Spleen (tissue), 11 donors: ENCODE data around the gene XYLT1. TPM values are rescaled to one million over a fixed set of nuclear protein-coding genes. Genes with fewer than 3 reads are reported as not detected.
A peak's percentile ranks its signal among the peaks of the same experiment; 100 is the strongest.

Experiments used
- DNase-seq: peaks from one replicate; pipeline ENCODE4 v3.0.0-alpha.2; 2020
- H3K27ac ChIP-seq, 8 donors: fragments of 200-600 bp; sonication (generic) in 7 of 8; 1 replicate in 4 of 8; 2 replicates in 4 of 8; pipeline versions ENCODE4 v1.5.0 to v1.8.0; 2016 to 2021; ENCODE audit warnings: inconsistent platforms in 4 of 8, mild to moderate bottlenecking in 4 of 8, moderate library complexity in 1 of 8
- H3K27me3 ChIP-seq, 7 donors: fragments of 200-600 bp; sonication (generic) in 6 of 7; replicated peaks in 1 of 7; 1 replicate in 4 of 7; 2 replicates in 3 of 7; pipeline versions ENCODE4 v1.5.0 to v1.8.0; 2016 to 2021; ENCODE audit warnings: inconsistent platforms in 3 of 7, mild to moderate bottlenecking in 1 of 7
- H3K36me3 ChIP-seq, 6 donors: fragments of 200-600 bp; sonication (generic) in 5 of 6; 1 replicate in 4 of 6; 2 replicates in 2 of 6; pipeline versions ENCODE4 v1.5.0 to v1.8.0; 2016 to 2021; ENCODE audit warnings: inconsistent platforms in 2 of 6
- H3K4me1 ChIP-seq, 6 donors: fragments of 200-600 bp; sonication (generic) in 5 of 6; 1 replicate in 3 of 6; 2 replicates in 3 of 6; pipeline versions ENCODE4 v1.5.0 to v1.8.0; 2016 to 2021; ENCODE audit warnings: inconsistent platforms in 3 of 6
- H3K4me3 ChIP-seq, 8 donors: fragments of 200-600 bp; sonication (generic) in 7 of 8; 1 replicate in 4 of 8; 2 replicates in 4 of 8; pipeline versions ENCODE4 v1.5.0 to v1.8.0; 2016 to 2021; ENCODE audit warnings: inconsistent platforms in 4 of 8, mild to moderate bottlenecking in 4 of 8, moderate library complexity in 2 of 8
- H3K9me3 ChIP-seq, 8 donors: fragments of 200-600 bp; sonication (generic) in 7 of 8; 1 replicate in 4 of 8; 2 replicates in 4 of 8; pipeline versions ENCODE4 v1.5.0 to v1.8.0; 2016 to 2021; ENCODE audit warnings: inconsistent platforms in 4 of 8
- CTCF ChIP-seq, 11 experiments: fragments of 200-600 bp in 7 of 11; fragments of 450-650 bp in 4 of 11; sonication (generic) in 4 of 11; IDR thresholded peaks in 8 of 11; conservative IDR thresholded peaks in 3 of 11; 1 replicate in 7 of 11; 2 replicates in 4 of 11; pipeline versions ENCODE4 v1.4.0 to v1.8.0; 2016 to 2021; ENCODE audit warnings: antibody characterized with exemption in 11 of 11, inconsistent platforms in 4 of 11, mild to moderate bottlenecking in 1 of 11
- POLR2A ChIP-seq, 3 donors: fragments of 450-650 bp; IDR thresholded peaks; one replicate each; pipeline ENCODE4 v1.5.1; 2017; ENCODE audit warnings: antibody characterized with exemption in 3 of 3, mild to moderate bottlenecking in 1 of 3
- POLR2AphosphoS5 ChIP-seq, 3 donors: sonication (generic); formaldehyde crosslinking; IDR thresholded peaks; one replicate each; pipeline ENCODE4 v1.5.1; 2017; ENCODE audit warnings: antibody characterized with exemption in 3 of 3
- WGBS, 5 donors: extraction: QIAGEN DNeasy Blood & Tissue Kit in 3 of 5; methylation state at CpG; one replicate each; pipeline versions ENCODE4 v1.1.5 to v1.1.7; 2013 to 2018; 5-methylcytosine and 5-hydroxymethylcytosine counted together
- intact Hi-C: fragments of 100-400 bp; cut with DNase I; formaldehyde crosslinking; loops from one replicate; pipeline ENCODE4 v1.15.0; 2023; ENCODE audit warnings: low total_unique reads
- polyA plus RNA-seq, 3 donors: library from polyadenylated mRNA; stranded (reverse); fragments of 200-250 nt; gene quantifications; one replicate each; pipeline ENCODE4 v1.2.1, GENCODE V29; 2013
- total RNA-seq, 7 donors: library from RNA; depleted of rRNA in 3 of 7; stranded (reverse); fragments of >200 nt in 3 of 7; fragmentation: NEBNext Ultra II Directional in 4 of 7; extraction: Animal tissue kit (Norgen Biotek cat#: 25700) in 4 of 7; gene quantifications; one replicate each; pipeline versions ENCODE4 v1.1.0 to v1.2.1, GENCODE V29; 2016 to 2021
- donor health status: healthy with polysubstance abuse.
- donor health status: DM: no; HTN: no; CAD: no; lungs with moderate emphysema.
- donor health status: DM: no; HTN: no; CAD: no.
- donor health status: Bipolar disorder and iron deficiency.
- donor health status: healthy.
- donor health status: DM: no; HTN: no; CAD: no.
- donor health status: DM: yes; HTN: yes; CAD: no.

The XYLT1 gene
- total and polyA plus RNA-seq, 10 donors = 2.1 to 40.7 (median 23.5) TPM

DNA sequence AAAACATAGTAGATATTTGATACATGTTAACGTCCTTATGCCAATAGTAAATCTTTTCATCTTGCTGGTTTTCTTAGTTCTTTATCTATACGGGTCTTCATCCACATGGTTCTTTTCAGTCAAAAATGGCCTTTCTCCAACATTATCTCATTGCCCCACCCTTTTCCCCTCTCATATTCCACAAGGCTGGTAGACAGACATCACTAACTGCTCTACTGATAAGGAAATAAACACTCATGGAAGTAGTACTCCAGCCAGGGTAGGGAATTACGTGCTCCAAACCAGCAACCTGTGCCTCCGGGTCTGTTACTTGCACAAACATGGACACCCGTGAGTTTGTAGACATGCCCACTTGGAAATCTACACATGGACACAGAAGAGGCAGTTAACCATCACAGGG is 141.4 kb downstream of the XYLT1 start:
- H3K36me3 ChIP-seq = no peaks in the 10 kb centered on the region
- 74 to 82% (median 80%) methylated on average over 5 of the region's 5 CpGs for WGBS, 5 donors
- no peaks in the 10 kb centered on the region for H3K9me3 ChIP-seq
- H3K4me3 ChIP-seq = no peak overlapping the region
- no peak for DNase-seq
- H3K27me3 ChIP-seq = no peaks in the 10 kb centered on the region
- intact Hi-C loops = no loop called here
- H3K27ac ChIP-seq = peak overlapping the region in 1 of 8 donors; percentile 3
- H3K4me1 ChIP-seq = peaks cover 0 to 39% (median 0%) of the 10 kb centered on the region in 6 donors
- TF ChIP-seq CTCF (IDR thresholded peaks at IDR 0.05 in 8 of 11, conservative IDR thresholded peaks at IDR 0.05 in 3 of 11) (no peak), POLR2AphosphoS5 (IDR thresholded peaks at IDR 0.05) (no peak), POLR2A (IDR thresholded peaks at IDR 0.05) (no peak)

- TF ChIP-seq CTCF (IDR thresholded peaks at IDR 0.05 in 8 of 11, conservative IDR thresholded peaks at IDR 0.05 in 3 of 11) (no peak), POLR2A (IDR thresholded peaks at IDR 0.05) (no peak), POLR2AphosphoS5 (IDR thresholded peaks at IDR 0.05) (no peak)
- H3K27ac ChIP-seq = peak overlapping the region in 1 of 8 donors; percentile 2
- no peaks in the 10 kb centered on the region for H3K27me3 ChIP-seq
- no peaks in the 10 kb centered on the region for H3K9me3 ChIP-seq
- DNase-seq = no peak
- 84 to 90% (median 87%) methylated on average over 9 of the region's 9 CpGs for WGBS, 5 donors
- H3K4me3 ChIP-seq = no peak overlapping the region
- H3K4me1 ChIP-seq = peaks cover 0 to 34% (median 0%) of the 10 kb centered on the region in 6 donors
- H3K36me3 ChIP-seq = no peaks in the 10 kb centered on the region
- intact Hi-C loops = no loop called here
Observed at GRCh38 chr16:17328932-17329331, 141.8 kb downstream of the XYLT1 start.

DNA sequence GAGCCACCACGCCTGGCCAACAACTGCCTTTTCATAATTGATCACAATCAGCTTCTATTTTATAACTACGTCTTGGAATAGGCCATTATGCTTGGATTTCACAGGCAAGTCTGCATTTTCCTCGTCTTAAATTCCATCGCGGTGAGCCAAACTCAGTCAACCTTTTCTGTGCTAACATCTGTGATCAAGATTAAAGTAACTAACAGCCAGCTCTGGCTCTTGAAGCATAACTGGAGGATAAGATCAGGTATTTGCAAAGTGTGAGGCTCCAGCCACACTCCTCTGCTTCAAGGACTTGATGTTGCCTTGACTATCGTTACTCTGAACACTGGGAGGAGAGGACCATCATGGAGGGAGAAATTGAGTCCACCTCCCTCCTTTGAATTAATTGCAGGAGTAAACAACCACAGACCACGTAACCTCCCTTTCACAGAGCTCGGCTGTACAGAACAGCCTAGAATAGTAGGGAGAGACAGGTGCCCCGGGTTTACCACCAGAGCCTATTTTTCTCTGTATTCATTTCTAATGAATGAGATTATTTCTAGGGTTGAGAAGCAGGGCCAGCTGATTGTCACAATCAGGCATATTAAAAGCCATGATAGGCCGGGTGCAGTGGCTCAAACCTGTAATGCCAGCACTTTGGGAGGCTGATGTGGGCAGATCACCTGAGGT is 143.0 kb downstream of the XYLT1 start:
- intact Hi-C loops = no loop called here
- Histone ChIP-seq H3K9me3 (no peaks in the 10 kb centered on the region), H3K4me3 (no peak overlapping the region), H3K27ac (no peak overlapping the region), H3K4me1 (peaks cover 0 to 31% (median under 1%) of the 10 kb centered on the region in 6 donors), H3K27me3 (no peaks in the 10 kb centered on the region), H3K36me3 (no peaks in the 10 kb centered on the region)
- 86 to 94% (median 92%) methylated on average over 10 of the region's 10 CpGs for WGBS, 5 donors
- DNase-seq = no peak
- TF ChIP-seq CTCF (IDR thresholded peaks at IDR 0.05 in 8 of 11, conservative IDR thresholded peaks at IDR 0.05 in 3 of 11) (no peak), POLR2AphosphoS5 (IDR thresholded peaks at IDR 0.05) (no peak), POLR2A (IDR thresholded peaks at IDR 0.05) (no peak)

DNA sequence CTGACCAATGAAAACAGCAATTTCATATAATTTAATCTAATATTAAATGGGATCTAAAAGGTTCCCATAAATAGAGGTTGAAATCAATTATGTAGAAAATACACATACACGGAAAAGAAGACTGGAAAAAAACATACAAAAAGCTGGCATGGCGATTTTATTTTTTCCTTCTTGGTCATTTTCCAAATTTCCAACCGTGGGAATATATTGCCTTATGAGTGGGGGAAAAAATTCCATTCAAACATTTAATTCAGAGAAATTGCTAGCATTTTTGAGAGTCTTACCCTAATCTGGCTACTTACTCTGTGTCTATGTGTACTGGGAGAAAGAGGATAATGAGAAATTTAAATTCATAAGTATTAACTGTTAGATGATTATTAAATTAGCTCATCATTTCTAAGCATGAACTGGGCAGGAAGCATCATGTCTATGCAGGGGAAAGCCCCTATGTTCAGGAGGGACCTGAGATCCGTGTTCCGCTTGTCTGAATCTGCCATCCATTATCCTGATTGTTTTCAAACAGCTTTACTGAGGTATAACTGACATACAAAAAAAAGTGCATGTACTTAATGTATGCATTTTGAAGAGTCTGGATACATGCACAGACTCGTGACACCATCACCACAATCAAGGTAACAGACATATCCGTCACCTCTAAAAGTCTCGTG is 145.2 kb downstream of the XYLT1 start:
- intact Hi-C loops = no loop called here
- TF ChIP-seq POLR2A (IDR thresholded peaks at IDR 0.05) = no peak
- TF ChIP-seq CTCF (IDR thresholded peaks at IDR 0.05 in 8 of 11, conservative IDR thresholded peaks at IDR 0.05 in 3 of 11) = no peak
- TF ChIP-seq POLR2AphosphoS5 (IDR thresholded peaks at IDR 0.05) = no peak
- H3K4me1 ChIP-seq = peaks cover 0 to 53% (median 8%) of the 10 kb centered on the region in 6 donors
- DNase-seq = no peak
- no peak overlapping the region for H3K27ac ChIP-seq
- H3K9me3 ChIP-seq = no peaks in the 10 kb centered on the region
- no peak overlapping the region for H3K4me3 ChIP-seq
- H3K36me3 ChIP-seq = no peaks in the 10 kb centered on the region
- WGBS, 5 donors = 84 to 89% (median 87%) methylated on average over 8 of the region's 8 CpGs
- no peaks in the 10 kb centered on the region for H3K27me3 ChIP-seq
